Measurements from ENCODE around the gene IFT81.

DNA sequence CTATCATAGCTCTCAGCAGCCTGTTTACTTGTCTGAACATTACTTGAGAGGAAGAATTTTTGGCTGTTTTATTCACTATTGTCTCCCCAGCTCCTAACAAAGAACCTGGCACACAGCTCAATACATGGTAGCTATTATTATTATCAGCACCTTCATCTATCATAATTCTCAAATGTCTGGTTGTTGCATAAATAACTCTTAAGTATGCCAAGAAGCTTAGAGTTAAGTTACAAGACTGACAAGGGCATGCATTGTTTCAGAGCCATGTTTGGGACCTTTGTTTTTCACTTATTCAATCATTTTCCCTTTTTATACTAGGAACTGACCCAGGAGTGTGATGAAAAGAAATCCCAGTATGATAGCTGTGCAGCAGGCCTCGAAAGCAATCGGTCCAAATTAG lies 79.4 kb downstream of the IFT81 start:
- TF ChIP-seq, protein P1, sequence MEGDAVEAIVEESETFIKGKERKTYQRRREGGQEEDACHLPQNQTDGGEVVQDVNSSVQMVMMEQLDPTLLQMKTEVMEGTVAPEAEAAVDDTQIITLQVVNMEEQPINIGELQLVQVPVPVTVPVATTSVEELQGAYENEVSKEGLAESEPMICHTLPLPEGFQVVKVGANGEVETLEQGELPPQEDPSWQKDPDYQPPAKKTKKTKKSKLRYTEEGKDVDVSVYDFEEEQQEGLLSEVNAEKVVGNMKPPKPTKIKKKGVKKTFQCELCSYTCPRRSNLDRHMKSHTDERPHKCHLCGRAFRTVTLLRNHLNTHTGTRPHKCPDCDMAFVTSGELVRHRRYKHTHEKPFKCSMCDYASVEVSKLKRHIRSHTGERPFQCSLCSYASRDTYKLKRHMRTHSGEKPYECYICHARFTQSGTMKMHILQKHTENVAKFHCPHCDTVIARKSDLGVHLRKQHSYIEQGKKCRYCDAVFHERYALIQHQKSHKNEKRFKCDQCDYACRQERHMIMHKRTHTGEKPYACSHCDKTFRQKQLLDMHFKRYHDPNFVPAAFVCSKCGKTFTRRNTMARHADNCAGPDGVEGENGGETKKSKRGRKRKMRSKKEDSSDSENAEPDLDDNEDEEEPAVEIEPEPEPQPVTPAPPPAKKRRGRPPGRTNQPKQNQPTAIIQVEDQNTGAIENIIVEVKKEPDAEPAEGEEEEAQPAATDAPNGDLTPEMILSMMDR (IDR thresholded peaks at IDR 0.05; ENCODE audit: poor library complexity) = no peak
- TF ChIP-seq EZH2phosphoT487 (IDR thresholded peaks at IDR 0.05; ENCODE audit: low read depth, severe bottlenecking, unreplicated experiment) = no peak
